CD14-positive monocyte (primary cell): Measurements from ENCODE around the gene ASTN1. TPM values are rescaled to one million over a fixed set of nuclear protein-coding genes. Genes with fewer than 3 reads are reported as not detected.

Experiments used
- DNase-seq, 3 donors: peaks; one replicate each; pipeline ENCODE4 v3.0.0-alpha.2; 2011 to 2022
- H2AFZ ChIP-seq: 2 replicates; pipeline ENCODE4 v1.6.0; 2012; ENCODE audit warnings: mild to moderate bottlenecking, low read depth, low read length, inconsistent platforms; ENCODE audit not compliant: insufficient read depth, poor library complexity, severe bottlenecking
- H3K27ac ChIP-seq, 2 donors: 1 replicate in 1 of 2; 2 replicates in 1 of 2; pipeline ENCODE4 v1.5.1; 2012 to 2013; ENCODE audit warnings: low read length in 2 of 2, control low read depth in 1 of 2, inconsistent platforms in 1 of 2, low read depth in 1 of 2, mild to moderate bottlenecking in 1 of 2
- H3K27me3 ChIP-seq, 2 donors: one replicate each; pipeline versions ENCODE4 v1.6.0 to v1.6.1; 2011 to 2013; ENCODE audit warnings: low read length in 2 of 2; ENCODE audit not compliant: control insufficient read depth in 2 of 2, insufficient read depth in 2 of 2
- H3K36me3 ChIP-seq, 2 donors: replicated peaks in 1 of 2; 1 replicate in 1 of 2; 2 replicates in 1 of 2; pipeline versions ENCODE4 v1.5.1 to v1.6.1; 2012 to 2013; ENCODE audit warnings: low read length in 2 of 2, control low read depth in 1 of 2, inconsistent platforms in 1 of 2, mild to moderate bottlenecking in 1 of 2; ENCODE audit not compliant: insufficient read depth in 2 of 2, control insufficient read depth in 1 of 2
- H3K4me1 ChIP-seq, 2 donors: 1 replicate in 1 of 2; 2 replicates in 1 of 2; pipeline versions ENCODE4 v1.5.1 to v1.6.1; 2012 to 2013; ENCODE audit warnings: low read length in 2 of 2, control low read depth in 1 of 2, inconsistent platforms in 1 of 2, mild to moderate bottlenecking in 1 of 2, moderate library complexity in 1 of 2; ENCODE audit not compliant: insufficient read depth in 2 of 2, control insufficient read depth in 1 of 2
- H3K4me2 ChIP-seq: replicated peaks from 2 replicates; pipeline ENCODE3; 2012; ENCODE audit warnings: low read length, moderate library complexity, mild to moderate bottlenecking; ENCODE audit not compliant: poor library complexity, severe bottlenecking; ENCODE audit errors: extremely low read depth
- H3K4me3 ChIP-seq, 3 experiments: fragments of 200-600 bp in 1 of 3; sonication (generic) in 1 of 3; replicated peaks in 1 of 3; 1 replicate in 2 of 3; 2 replicates in 1 of 3; pipeline ENCODE4 v1.5.1; 2011 to 2013; ENCODE audit warnings: low read length in 3 of 3, mild to moderate bottlenecking in 3 of 3, control low read depth in 2 of 3, low read depth in 2 of 3, inconsistent platforms in 1 of 3, moderate library complexity in 1 of 3
- H3K79me2 ChIP-seq: 2 replicates; pipeline ENCODE4 v1.6.0; 2012; ENCODE audit warnings: mild to moderate bottlenecking, control low read depth, inconsistent platforms, low read length, moderate library complexity; ENCODE audit not compliant: insufficient read depth
- H3K9ac ChIP-seq: 2 replicates; pipeline ENCODE4 v1.6.0; 2017; ENCODE audit warnings: low read length, mild to moderate bottlenecking; ENCODE audit not compliant: insufficient read depth, poor library complexity, severe bottlenecking
- H3K9me3 ChIP-seq, 2 donors: replicated peaks in 1 of 2; 1 replicate in 1 of 2; 2 replicates in 1 of 2; pipeline versions ENCODE4 v1.5.1 to v1.6.1; 2012 to 2013; ENCODE audit warnings: low read length in 2 of 2, control low read depth in 1 of 2; ENCODE audit not compliant: control insufficient read depth in 1 of 2, insufficient read depth in 1 of 2
- H4K20me1 ChIP-seq: 2 replicates; pipeline ENCODE4 v1.6.0; 2012; ENCODE audit warnings: mild to moderate bottlenecking, low read length, control low read depth, moderate library complexity; ENCODE audit not compliant: insufficient read depth
- H3K27ac Mint-ChIP-seq, 7 donors: one replicate each; pipeline ENCODE4 v1.8.0; 2020; ENCODE audit warnings: mild to moderate bottlenecking in 7 of 7, mixed read lengths in 7 of 7, moderate library complexity in 6 of 7, inconsistent platforms in 2 of 7
- H3K27me3 Mint-ChIP-seq, 3 donors: one replicate each; pipeline ENCODE4 v1.8.0; 2021 to 2022; ENCODE audit warnings: low read depth in 3 of 3, mild to moderate bottlenecking in 3 of 3, mixed read lengths in 3 of 3, moderate library complexity in 3 of 3, inconsistent platforms in 1 of 3
- H3K36me3 Mint-ChIP-seq, 2 donors: one replicate each; pipeline ENCODE4 v1.8.0; 2020; ENCODE audit warnings: mixed read lengths in 2 of 2, inconsistent platforms in 1 of 2, mild to moderate bottlenecking in 1 of 2
- H3K4me1 Mint-ChIP-seq: one replicate; pipeline ENCODE4 v1.8.0; 2020; ENCODE audit warnings: mild to moderate bottlenecking, mixed read lengths
- H3K4me3 Mint-ChIP-seq, 2 donors: one replicate each; pipeline ENCODE4 v1.8.0; 2020; ENCODE audit warnings: mild to moderate bottlenecking in 2 of 2, mixed read lengths in 2 of 2, moderate library complexity in 1 of 2
- H3K9me3 Mint-ChIP-seq, 7 donors: one replicate each; pipeline ENCODE4 v1.8.0; 2020 to 2022; ENCODE audit warnings: mixed read lengths in 7 of 7, mild to moderate bottlenecking in 6 of 7, moderate library complexity in 6 of 7, inconsistent platforms in 2 of 7
- CTCF ChIP-seq: fragments of 200-600 bp; IDR thresholded peaks from one replicate; pipeline ENCODE4 v1.8.0; 2022; ENCODE audit warnings: antibody characterized with exemption, mild to moderate bottlenecking
- WGBS: methylation state at CpG from one replicate; pipeline ENCODE4 v1.1.5; 2013; ENCODE audit warnings: missing lambda C conversion rate; ENCODE audit not compliant: insufficient coverage; 5-methylcytosine and 5-hydroxymethylcytosine counted together
- intact Hi-C, 2 donors: fragments of 100-400 bp; cut with micrococcal nuclease; formaldehyde crosslinking; loops; one replicate each; pipeline versions ENCODE4 v1.15.0 to v1.15.1; 2023
- polyA plus RNA-seq, 3 donors: library from polyadenylated mRNA; depleted of rRNA in 1 of 3; unstranded in 2 of 3; stranded (reverse) in 1 of 3; fragments of 300-500 nt in 2 of 3; fragments of >200 nt in 1 of 3; fragmentation: Illumina TruSeq in 2 of 3; gene quantifications; 1 replicate in 2 of 3; 2 replicates in 1 of 3; pipeline ENCODE4 v1.2.3, GENCODE V29; 2012 to 2021

The ASTN1 gene
- polyA plus RNA-seq, 3 donors, result not detected

GRCh38 chr1:177119311-177119710 lies 45.2 kb downstream of the ASTN1 start:
- H3K27ac Mint-ChIP-seq, result peak overlapping the region in 1 of 7 donors; percentile 3
- no peaks in the 10 kb centered on the region for H3K9me3 ChIP-seq
- no peak overlapping the region for H3K9ac ChIP-seq
- no peaks in the 10 kb centered on the region for H3K4me1 ChIP-seq
- H3K27ac ChIP-seq, result no peak overlapping the region
- H3K4me1 Mint-ChIP-seq, result no peaks in the 10 kb centered on the region
- no peaks in the 10 kb centered on the region for H3K27me3 Mint-ChIP-seq
- intact Hi-C loops, result no loop called here
- no peak overlapping the region for H3K4me2 ChIP-seq
- H3K36me3 ChIP-seq, result no peaks in the 10 kb centered on the region
- H4K20me1 ChIP-seq, result no peaks in the 10 kb centered on the region
- H2AFZ ChIP-seq, result no peak overlapping the region
- no peak for DNase-seq
- TF ChIP-seq CTCF, result no peak
- no peaks in the 10 kb centered on the region for H3K36me3 Mint-ChIP-seq
- H3K79me2 ChIP-seq, result no peaks in the 10 kb centered on the region
- no peak overlapping the region for H3K4me3 Mint-ChIP-seq
- H3K4me3 ChIP-seq, result no peak overlapping the region
- H3K9me3 Mint-ChIP-seq, result peaks cover 0 to 19% (median 2%) of the 10 kb centered on the region in 7 donors
- no CpG with 5 or more reads among the region's 4 CpGs for WGBS
- H3K27me3 ChIP-seq, result no peaks in the 10 kb centered on the region

GRCh38 chr1:177118901-177119300 lies 45.6 kb downstream of the ASTN1 start:
- no peaks in the 10 kb centered on the region for H3K36me3 ChIP-seq
- Mint-ChIP-seq H3K36me3 (no peaks in the 10 kb centered on the region), H3K27ac (no peak overlapping the region), H3K9me3 (peaks cover 0 to 16% (median 2%) of the 10 kb centered on the region in 7 donors), H3K4me3 (no peak overlapping the region), H3K4me1 (no peaks in the 10 kb centered on the region), H3K27me3 (no peaks in the 10 kb centered on the region)
- no peak overlapping the region for H3K9ac ChIP-seq
- no peak for DNase-seq
- no peaks in the 10 kb centered on the region for H3K4me1 ChIP-seq
- no peaks in the 10 kb centered on the region for H3K9me3 ChIP-seq
- H3K27ac ChIP-seq, result no peak overlapping the region
- intact Hi-C loops, result no loop called here
- H3K27me3 ChIP-seq, result no peaks in the 10 kb centered on the region
- H3K4me3 ChIP-seq, result no peak overlapping the region
- TF ChIP-seq CTCF, result no peak
- no peaks in the 10 kb centered on the region for H4K20me1 ChIP-seq
- H3K4me2 ChIP-seq, result no peak overlapping the region
- no peak overlapping the region for H2AFZ ChIP-seq
- H3K79me2 ChIP-seq, result no peaks in the 10 kb centered on the region
- WGBS, result 92% methylated on average over 2 of the region's 4 CpGs
